Mesendoderm (in vitro differentiated cells): ENCODE data around the gene NFIA.

Experiments
- DNase-seq: peaks from one replicate; pipeline ENCODE4 v3.0.0; 2013
- H2AK5ac ChIP-seq: 2 replicates; pipeline ENCODE4 v1.6.1; 2013; ENCODE audit warnings: low read length, inconsistent platforms
- H2BK120ac ChIP-seq: 2 replicates; pipeline ENCODE4 v1.6.1; 2013; ENCODE audit warnings: low read depth, mild to moderate bottlenecking, low read length, moderate library complexity, mixed read lengths
- H2BK15ac ChIP-seq: replicated peaks from 2 replicates; pipeline ENCODE4 v1.6.1; 2013; ENCODE audit warnings: low read depth, mild to moderate bottlenecking, moderate library complexity
- H2BK5ac ChIP-seq: 2 replicates; pipeline ENCODE4 v1.6.1; 2013; ENCODE audit warnings: low read length, inconsistent platforms
- H3K18ac ChIP-seq: 2 replicates; pipeline ENCODE4 v1.6.1; 2013; ENCODE audit warnings: mild to moderate bottlenecking, low read length, mixed read lengths
- H3K23ac ChIP-seq: one replicate; pipeline ENCODE4 v1.6.1; 2013; ENCODE audit warnings: low read length
- H3K27ac ChIP-seq: 2 replicates; pipeline ENCODE4 v1.5.1; 2013; ENCODE audit warnings: low read depth, mild to moderate bottlenecking, inconsistent platforms, low read length, moderate library complexity
- H3K27me3 ChIP-seq: 2 replicates; pipeline ENCODE4 v1.6.1; 2013; ENCODE audit warnings: low read length, control low read depth, mild to moderate bottlenecking, inconsistent platforms; ENCODE audit not compliant: insufficient read depth, poor library complexity
- H3K36me3 ChIP-seq: 2 replicates; pipeline ENCODE4 v1.6.1; 2013; ENCODE audit warnings: low read length, inconsistent platforms; ENCODE audit not compliant: control insufficient read depth, insufficient read depth
- H3K4ac ChIP-seq: one replicate; pipeline ENCODE4 v1.6.1; 2013; ENCODE audit warnings: low read depth, mild to moderate bottlenecking, low read length, moderate library complexity
- H3K4me1 ChIP-seq: 2 replicates; pipeline ENCODE4 v1.6.1; 2013; ENCODE audit warnings: low read depth, low read length, inconsistent platforms; ENCODE audit not compliant: control insufficient read depth
- H3K4me2 ChIP-seq: 2 replicates; pipeline ENCODE4 v1.6.1; 2013; ENCODE audit warnings: low read length
- H3K4me3 ChIP-seq: 2 replicates; pipeline ENCODE4 v1.5.1; 2013; ENCODE audit warnings: mild to moderate bottlenecking, low read length
- H3K56ac ChIP-seq: one replicate; pipeline ENCODE4 v1.6.1; 2013; ENCODE audit warnings: low read length
- H3K79me1 ChIP-seq: 2 replicates; pipeline ENCODE4 v1.6.1; 2013; ENCODE audit warnings: low read length, inconsistent platforms
- H3K79me2 ChIP-seq: 2 replicates; pipeline ENCODE4 v1.6.1; 2013; ENCODE audit warnings: mild to moderate bottlenecking, low read length; ENCODE audit not compliant: control insufficient read depth, insufficient read depth
- H3K9ac ChIP-seq: 2 replicates; pipeline ENCODE4 v1.6.1; 2013; ENCODE audit warnings: low read length, inconsistent platforms
- H4K5ac ChIP-seq: one replicate; pipeline ENCODE4 v1.6.1; 2013; ENCODE audit warnings: low read length
- H4K8ac ChIP-seq: one replicate; pipeline ENCODE4 v1.6.1; 2013; ENCODE audit warnings: low read depth, mild to moderate bottlenecking, control low read depth, low read length, moderate library complexity
- WGBS: extraction: QIAGEN DNeasy Blood & Tissue Kit; methylation state at CpG from one replicate; pipeline ENCODE4 v1.1.7; 2013; ENCODE audit warnings: low lambda C conversion rate, missing lambda C conversion rate; ENCODE audit not compliant: insufficient coverage; ENCODE audit errors: extremely low coverage; 5-methylcytosine and 5-hydroxymethylcytosine counted together

Gene NFIA

DNA sequence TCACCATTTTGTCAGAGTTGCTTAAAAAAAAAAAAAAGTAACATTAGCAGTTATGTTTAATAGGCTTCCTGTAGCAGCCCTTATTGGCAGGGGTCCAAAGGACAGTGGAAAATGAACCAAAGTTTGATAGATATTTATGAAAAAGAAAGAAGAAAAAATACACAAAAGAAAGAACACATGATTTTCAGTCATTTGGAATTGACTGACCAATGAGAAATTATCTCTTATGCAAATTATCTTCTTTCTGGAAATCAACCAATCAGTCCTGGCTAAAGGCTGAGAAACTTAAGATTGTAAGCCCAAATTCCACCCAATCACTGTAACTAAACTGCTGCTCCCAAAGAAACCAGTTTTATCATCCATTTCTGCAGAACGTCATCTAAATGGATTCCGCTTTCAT is 360.2 kb downstream of the NFIA start:
- H2BK5ac ChIP-seq = no peak overlapping the region
- H3K27ac ChIP-seq = no peak overlapping the region
- H3K4me1 ChIP-seq = peaks cover 2% of the 10 kb centered on the region
- no peak overlapping the region for H3K23ac ChIP-seq
- no peak overlapping the region for H3K56ac ChIP-seq
- H2AK5ac ChIP-seq = no peak overlapping the region
- H2BK120ac ChIP-seq = no peak overlapping the region
- no peak for DNase-seq
- no peaks in the 10 kb centered on the region for H3K36me3 ChIP-seq
- H4K5ac ChIP-seq = no peak overlapping the region
- no peaks in the 10 kb centered on the region for H3K27me3 ChIP-seq
- H3K4me3 ChIP-seq = no peak overlapping the region
- H3K4ac ChIP-seq = no peak overlapping the region
- no peak overlapping the region for H2BK15ac ChIP-seq
- no peak overlapping the region for H3K18ac ChIP-seq
- no CpG with 5 or more reads among the region's 2 CpGs for WGBS
- H3K79me1 ChIP-seq = no peaks in the 10 kb centered on the region
- H3K79me2 ChIP-seq = no peaks in the 10 kb centered on the region
- H4K8ac ChIP-seq = no peak overlapping the region
- no peak overlapping the region for H3K9ac ChIP-seq
- H3K4me2 ChIP-seq = no peak overlapping the region

DNA sequence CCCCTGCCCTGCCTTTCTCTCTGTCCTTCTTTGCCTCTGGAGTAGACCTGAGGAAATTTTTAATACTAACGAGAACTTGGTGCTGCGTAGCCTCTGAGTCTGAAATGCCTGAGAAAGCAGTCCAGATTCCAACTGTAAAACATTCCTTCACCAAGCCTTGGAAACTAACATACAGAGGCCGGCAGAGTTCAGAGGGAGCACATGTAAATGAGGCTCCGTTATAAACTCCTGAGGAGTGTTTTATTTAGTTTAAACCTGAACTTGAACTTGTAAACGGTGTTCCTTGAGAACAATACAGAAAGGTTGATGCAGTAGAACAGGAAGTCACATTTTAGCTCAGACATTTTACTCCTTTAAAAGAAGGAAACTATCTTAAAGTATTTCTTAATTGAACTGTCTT is 361.9 kb downstream of the NFIA start:
- Histone ChIP-seq H3K79me1 (no peaks in the 10 kb centered on the region), H3K79me2 (no peaks in the 10 kb centered on the region), H3K27me3 (no peaks in the 10 kb centered on the region), H4K5ac (no peak overlapping the region), H2AK5ac (no peak overlapping the region), H3K4me3 (no peak overlapping the region), H3K4me1 (peaks cover 2% of the 10 kb centered on the region), H3K23ac (no peak overlapping the region), H3K36me3 (no peaks in the 10 kb centered on the region), H3K27ac (no peak overlapping the region), H2BK5ac (no peak overlapping the region), H2BK15ac (no peak overlapping the region), H3K4ac (no peak overlapping the region), H4K8ac (no peak overlapping the region), H3K18ac (no peak overlapping the region), H2BK120ac (no peak overlapping the region), H3K56ac (no peak overlapping the region), H3K4me2 (no peak overlapping the region), H3K9ac (no peak overlapping the region)
- WGBS = no CpG with 5 or more reads among the region's 5 CpGs
- no peak for DNase-seq

DNA sequence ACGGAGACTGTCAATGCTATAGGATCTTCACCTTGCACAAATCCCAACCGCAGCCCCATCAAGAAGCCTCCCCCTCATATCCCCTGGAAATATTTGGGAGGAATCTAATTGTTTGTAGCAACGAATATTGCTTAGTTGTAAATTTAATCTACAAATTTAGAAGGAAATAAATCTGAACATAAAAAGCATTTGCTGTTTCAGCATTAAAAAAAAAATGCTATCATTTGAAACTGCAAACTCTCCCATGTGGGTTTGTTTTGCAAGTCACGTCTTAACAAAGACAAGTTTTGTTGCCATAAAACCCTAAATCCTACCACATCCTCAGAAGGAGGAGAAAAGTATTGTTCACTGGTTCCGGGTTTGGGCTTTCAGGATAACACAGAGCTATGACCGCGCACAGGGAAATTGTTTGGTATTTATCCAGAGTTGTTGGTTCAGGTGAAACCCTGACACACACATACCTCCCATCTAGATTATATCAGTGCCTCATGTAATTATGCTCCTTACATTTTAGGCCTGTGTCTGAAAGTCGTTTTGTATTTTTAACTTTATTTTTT is 363.0 kb downstream of the NFIA start:
- H3K36me3 ChIP-seq = no peaks in the 10 kb centered on the region
- H3K4me2 ChIP-seq = no peak overlapping the region
- H3K4me1 ChIP-seq = peaks cover 2% of the 10 kb centered on the region
- no peak overlapping the region for H2BK120ac ChIP-seq
- H3K27me3 ChIP-seq = no peaks in the 10 kb centered on the region
- no peak overlapping the region for H3K56ac ChIP-seq
- H3K79me1 ChIP-seq = no peaks in the 10 kb centered on the region
- H3K4me3 ChIP-seq = no peak overlapping the region
- no peak for DNase-seq
- WGBS = no CpG with 5 or more reads among the region's 8 CpGs
- H4K8ac ChIP-seq = no peak overlapping the region
- no peak overlapping the region for H3K23ac ChIP-seq
- H2AK5ac ChIP-seq = no peak overlapping the region
- H2BK15ac ChIP-seq = no peak overlapping the region
- H3K9ac ChIP-seq = no peak overlapping the region
- no peak overlapping the region for H3K18ac ChIP-seq
- no peak overlapping the region for H3K27ac ChIP-seq
- no peak overlapping the region for H3K4ac ChIP-seq
- no peak overlapping the region for H2BK5ac ChIP-seq
- no peak overlapping the region for H4K5ac ChIP-seq
- H3K79me2 ChIP-seq = no peaks in the 10 kb centered on the region

DNA sequence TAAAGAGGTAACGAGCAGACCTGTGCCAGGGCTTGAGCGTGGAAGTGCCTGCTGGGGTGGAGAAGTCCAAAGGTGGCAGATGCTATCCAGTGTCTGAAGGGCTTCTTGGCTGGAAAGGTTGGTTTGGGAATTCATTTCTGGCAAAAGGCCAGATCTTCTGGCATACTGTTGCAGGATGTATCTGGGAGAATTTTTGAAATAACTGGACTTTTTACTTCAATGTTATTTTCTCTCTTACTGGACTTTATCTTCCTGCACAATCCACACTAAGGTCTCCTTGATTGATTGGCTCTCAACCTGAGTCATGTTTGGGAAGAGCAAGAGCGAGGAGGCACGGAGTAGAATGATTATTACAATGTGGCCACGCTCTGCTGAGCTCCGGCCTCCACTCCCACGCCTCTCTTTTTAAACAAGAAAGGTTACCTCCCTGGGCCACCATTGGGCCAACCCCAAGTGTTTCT is 364.2 kb downstream of the NFIA start:
- H2BK15ac ChIP-seq = no peak overlapping the region
- H3K4me2 ChIP-seq = no peak overlapping the region
- H3K4ac ChIP-seq = no peak overlapping the region
- H3K4me3 ChIP-seq = no peak overlapping the region
- no peaks in the 10 kb centered on the region for H3K79me2 ChIP-seq
- H4K8ac ChIP-seq = no peak overlapping the region
- no peak overlapping the region for H3K9ac ChIP-seq
- no peak overlapping the region for H2AK5ac ChIP-seq
- H3K36me3 ChIP-seq = no peaks in the 10 kb centered on the region
- no peaks in the 10 kb centered on the region for H3K79me1 ChIP-seq
- H2BK5ac ChIP-seq = no peak overlapping the region
- H3K18ac ChIP-seq = no peak overlapping the region
- no peak overlapping the region for H3K56ac ChIP-seq
- no peak overlapping the region for H3K23ac ChIP-seq
- WGBS = no CpG with 5 or more reads among the region's 7 CpGs
- H3K4me1 ChIP-seq = peaks cover 2% of the 10 kb centered on the region
- no peak overlapping the region for H2BK120ac ChIP-seq
- no peak for DNase-seq
- no peaks in the 10 kb centered on the region for H3K27me3 ChIP-seq
- H4K5ac ChIP-seq = no peak overlapping the region
- H3K27ac ChIP-seq = no peak overlapping the region

DNA sequence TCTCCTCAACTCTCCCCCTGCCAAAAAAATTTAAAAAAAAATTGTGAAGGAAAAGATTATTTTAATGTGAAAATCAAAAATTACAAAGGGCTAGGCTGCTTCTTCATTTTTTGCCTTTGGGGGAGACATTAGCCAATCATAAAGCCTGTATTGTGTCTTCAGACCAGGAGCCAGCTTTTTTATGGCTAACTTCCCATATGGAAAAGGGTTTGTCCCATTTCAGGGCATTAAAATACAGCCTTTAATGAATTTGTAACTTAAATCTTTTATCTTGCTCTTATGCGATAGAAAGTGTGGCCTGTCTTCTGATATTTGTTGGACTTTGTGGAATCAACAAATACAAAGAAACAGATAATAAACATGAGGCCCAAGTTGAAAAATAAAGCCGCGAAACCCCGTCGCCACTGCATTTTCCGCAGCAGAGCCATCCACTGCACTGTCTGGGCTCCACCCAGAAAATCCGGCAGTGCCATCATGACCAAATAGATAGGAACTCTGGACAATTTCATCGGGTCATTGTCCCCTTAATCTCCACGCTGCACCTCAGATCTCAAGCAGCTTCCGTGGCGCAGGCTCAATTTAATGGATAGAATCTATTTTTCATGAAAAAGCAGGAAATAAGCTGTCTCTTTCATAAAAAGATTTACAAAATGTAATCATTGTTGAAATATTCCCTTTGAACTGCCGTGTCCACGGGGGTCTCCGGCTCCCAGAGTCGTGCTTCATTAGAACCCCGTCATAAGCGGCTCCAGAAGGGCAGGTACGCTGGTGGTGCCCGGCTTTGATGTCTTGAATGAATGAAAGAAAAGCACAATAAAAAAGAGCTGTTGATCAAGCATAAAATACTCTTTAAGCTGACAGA is 365.0 kb downstream of the NFIA start:
- Histone ChIP-seq H3K9ac (no peak overlapping the region), H3K56ac (no peak overlapping the region), H3K27ac (no peak overlapping the region), H2AK5ac (no peak overlapping the region), H4K5ac (no peak overlapping the region), H2BK15ac (no peak overlapping the region), H3K27me3 (no peaks in the 10 kb centered on the region), H2BK120ac (no peak overlapping the region), H4K8ac (no peak overlapping the region), H2BK5ac (no peak overlapping the region), H3K4me3 (no peak overlapping the region), H3K18ac (no peak overlapping the region), H3K79me1 (no peaks in the 10 kb centered on the region), H3K79me2 (no peaks in the 10 kb centered on the region), H3K36me3 (no peaks in the 10 kb centered on the region), H3K4me2 (no peak overlapping the region), H3K23ac (no peak overlapping the region), H3K4ac (no peak overlapping the region), H3K4me1 (no peaks in the 10 kb centered on the region)
- no CpG with 5 or more reads among the region's 19 CpGs for WGBS
- no peak for DNase-seq
